ENCODE measurements around the gene PTPRN2. TPM values are rescaled to one million over a fixed set of nuclear protein-coding genes. Genes with fewer than 3 reads are reported as not detected.
A peak's percentile ranks its signal among the peaks of the same experiment; 100 is the strongest.

The PTPRN2 gene
- total and polyA plus RNA-seq, 2 donors from 2014 or later = 4.8 to 6.2 TPM

DNA sequence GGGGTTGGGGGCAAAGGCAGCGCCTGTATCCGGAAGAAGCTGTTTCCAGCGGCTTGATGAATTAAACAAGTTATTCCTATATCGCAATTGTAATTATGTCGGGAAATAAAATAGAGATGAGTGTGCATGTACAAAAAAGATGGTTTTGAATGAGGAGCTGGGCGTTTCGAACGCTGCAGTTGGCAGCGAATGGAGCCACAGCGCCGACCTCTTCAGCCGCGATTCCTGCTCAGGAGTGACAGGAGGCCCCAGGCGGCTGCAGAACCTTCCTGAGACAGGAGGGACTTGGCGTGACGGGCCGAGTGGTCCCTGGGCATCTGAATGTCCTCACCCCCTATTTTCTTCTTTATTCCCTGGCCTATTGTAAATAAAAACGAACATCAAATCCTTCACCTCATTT is 1065.9 kb downstream of the PTPRN2 start:
- Histone ChIP-seq H3K4me3 (ENCODE audit: low read length in 3 of 3) (no peak overlapping the region), H3K27me3 (ENCODE audit: control insufficient read depth, insufficient read depth, low read length) (no peaks in the 10 kb centered on the region), H3K4me1 (ENCODE audit: control insufficient read depth in 2 of 3, insufficient read depth in 2 of 3, low read depth in 1 of 3, low read length in 3 of 3) (no peaks in the 10 kb centered on the region), H3K36me3 (ENCODE audit: control insufficient read depth in 2 of 3, insufficient read depth in 3 of 3, low read length in 3 of 3) (no peaks in the 10 kb centered on the region), H3K9me3 (ENCODE audit: control insufficient read depth in 2 of 3, insufficient read depth in 1 of 3, low read length in 3 of 3) (no peaks in the 10 kb centered on the region), H3K27ac (ENCODE audit: low read depth in 2 of 2, low read length in 2 of 2) (no peak overlapping the region), H3K9ac (ENCODE audit: low read length in 3 of 3) (no peak overlapping the region)
- TF ChIP-seq CTCF (IDR thresholded peaks at IDR 0.05; ENCODE audit: borderline replicate concordance, extremely low read depth, insufficient read depth) = no peak
- intact Hi-C loops (cut with DNase I) = no loop called here
- FAIRE-seq (no peak), DNase-seq (no peak)

GRCh38 chr7:157521061-157521731 is 1066.4 kb downstream of the PTPRN2 start:
- no peak overlapping the region for H3K27ac ChIP-seq (ENCODE audit: low read depth in 2 of 2, low read length in 2 of 2)
- no peaks in the 10 kb centered on the region for H3K4me1 ChIP-seq (ENCODE audit: control insufficient read depth in 2 of 3, insufficient read depth in 2 of 3, low read depth in 1 of 3, low read length in 3 of 3)
- no peak for FAIRE-seq
- no peak overlapping the region for H3K9ac ChIP-seq (ENCODE audit: low read length in 3 of 3)
- H3K27me3 ChIP-seq (ENCODE audit: control insufficient read depth, insufficient read depth, low read length) = no peaks in the 10 kb centered on the region
- H3K4me3 ChIP-seq (ENCODE audit: low read length in 3 of 3) = no peak overlapping the region
- H3K9me3 ChIP-seq (ENCODE audit: control insufficient read depth in 2 of 3, insufficient read depth in 1 of 3, low read length in 3 of 3) = no peaks in the 10 kb centered on the region
- TF ChIP-seq CTCF (IDR thresholded peaks at IDR 0.05; ENCODE audit: borderline replicate concordance, extremely low read depth, insufficient read depth) = no peak
- no peaks in the 10 kb centered on the region for H3K36me3 ChIP-seq (ENCODE audit: control insufficient read depth in 2 of 3, insufficient read depth in 3 of 3, low read length in 3 of 3)
- intact Hi-C loops (cut with DNase I) = no loop called here
- DNase-seq = peak in 1 of 5 donors; percentile 40

GRCh38 chr7:157520249-157520648 is 1067.4 kb downstream of the PTPRN2 start:
- H3K27me3 ChIP-seq (ENCODE audit: control insufficient read depth, insufficient read depth, low read length) = no peaks in the 10 kb centered on the region
- H3K9me3 ChIP-seq (ENCODE audit: control insufficient read depth in 2 of 3, insufficient read depth in 1 of 3, low read length in 3 of 3) = no peaks in the 10 kb centered on the region
- FAIRE-seq = no peak

More at GRCh38 chr7:157520249-157520648, 1067.4 kb downstream of the PTPRN2 start:
- intact Hi-C loops (cut with DNase I) = no loop called here
- no peak overlapping the region for H3K9ac ChIP-seq (ENCODE audit: low read length in 3 of 3)
- no peak overlapping the region for H3K27ac ChIP-seq (ENCODE audit: low read depth in 2 of 2, low read length in 2 of 2)
- DNase-seq = no peak
- H3K4me3 ChIP-seq (ENCODE audit: low read length in 3 of 3) = no peak overlapping the region
- no peak for TF ChIP-seq CTCF (IDR thresholded peaks at IDR 0.05; ENCODE audit: borderline replicate concordance, extremely low read depth, insufficient read depth)
- H3K36me3 ChIP-seq (ENCODE audit: control insufficient read depth in 2 of 3, insufficient read depth in 3 of 3, low read length in 3 of 3) = no peaks in the 10 kb centered on the region
- H3K4me1 ChIP-seq (ENCODE audit: control insufficient read depth in 2 of 3, insufficient read depth in 2 of 3, low read depth in 1 of 3, low read length in 3 of 3) = no peaks in the 10 kb centered on the region

All from kidney (tissue), 14 donors.